ENCODE measurements around the gene ATRX. TPM values are rescaled to one million over a fixed set of nuclear protein-coding genes. Genes with fewer than 3 reads are reported as not detected.
"Not testable (repeated sequence)": the region's sequence is repeated elsewhere in the genome, so short reads cannot be mapped to it uniquely, and the experiment has no call there.

ATRX gene, protein sequence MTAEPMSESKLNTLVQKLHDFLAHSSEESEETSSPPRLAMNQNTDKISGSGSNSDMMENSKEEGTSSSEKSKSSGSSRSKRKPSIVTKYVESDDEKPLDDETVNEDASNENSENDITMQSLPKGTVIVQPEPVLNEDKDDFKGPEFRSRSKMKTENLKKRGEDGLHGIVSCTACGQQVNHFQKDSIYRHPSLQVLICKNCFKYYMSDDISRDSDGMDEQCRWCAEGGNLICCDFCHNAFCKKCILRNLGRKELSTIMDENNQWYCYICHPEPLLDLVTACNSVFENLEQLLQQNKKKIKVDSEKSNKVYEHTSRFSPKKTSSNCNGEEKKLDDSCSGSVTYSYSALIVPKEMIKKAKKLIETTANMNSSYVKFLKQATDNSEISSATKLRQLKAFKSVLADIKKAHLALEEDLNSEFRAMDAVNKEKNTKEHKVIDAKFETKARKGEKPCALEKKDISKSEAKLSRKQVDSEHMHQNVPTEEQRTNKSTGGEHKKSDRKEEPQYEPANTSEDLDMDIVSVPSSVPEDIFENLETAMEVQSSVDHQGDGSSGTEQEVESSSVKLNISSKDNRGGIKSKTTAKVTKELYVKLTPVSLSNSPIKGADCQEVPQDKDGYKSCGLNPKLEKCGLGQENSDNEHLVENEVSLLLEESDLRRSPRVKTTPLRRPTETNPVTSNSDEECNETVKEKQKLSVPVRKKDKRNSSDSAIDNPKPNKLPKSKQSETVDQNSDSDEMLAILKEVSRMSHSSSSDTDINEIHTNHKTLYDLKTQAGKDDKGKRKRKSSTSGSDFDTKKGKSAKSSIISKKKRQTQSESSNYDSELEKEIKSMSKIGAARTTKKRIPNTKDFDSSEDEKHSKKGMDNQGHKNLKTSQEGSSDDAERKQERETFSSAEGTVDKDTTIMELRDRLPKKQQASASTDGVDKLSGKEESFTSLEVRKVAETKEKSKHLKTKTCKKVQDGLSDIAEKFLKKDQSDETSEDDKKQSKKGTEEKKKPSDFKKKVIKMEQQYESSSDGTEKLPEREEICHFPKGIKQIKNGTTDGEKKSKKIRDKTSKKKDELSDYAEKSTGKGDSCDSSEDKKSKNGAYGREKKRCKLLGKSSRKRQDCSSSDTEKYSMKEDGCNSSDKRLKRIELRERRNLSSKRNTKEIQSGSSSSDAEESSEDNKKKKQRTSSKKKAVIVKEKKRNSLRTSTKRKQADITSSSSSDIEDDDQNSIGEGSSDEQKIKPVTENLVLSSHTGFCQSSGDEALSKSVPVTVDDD (N-terminal part only)
- polyA plus RNA-seq (2011; rRNA removed) (20.6 and 37.2 TPM in 2 replicates), polyA minus RNA-seq (2011; rRNA and poly(A)+ RNA removed) (36.9 and 40.0 TPM in 2 replicates)

DNA sequence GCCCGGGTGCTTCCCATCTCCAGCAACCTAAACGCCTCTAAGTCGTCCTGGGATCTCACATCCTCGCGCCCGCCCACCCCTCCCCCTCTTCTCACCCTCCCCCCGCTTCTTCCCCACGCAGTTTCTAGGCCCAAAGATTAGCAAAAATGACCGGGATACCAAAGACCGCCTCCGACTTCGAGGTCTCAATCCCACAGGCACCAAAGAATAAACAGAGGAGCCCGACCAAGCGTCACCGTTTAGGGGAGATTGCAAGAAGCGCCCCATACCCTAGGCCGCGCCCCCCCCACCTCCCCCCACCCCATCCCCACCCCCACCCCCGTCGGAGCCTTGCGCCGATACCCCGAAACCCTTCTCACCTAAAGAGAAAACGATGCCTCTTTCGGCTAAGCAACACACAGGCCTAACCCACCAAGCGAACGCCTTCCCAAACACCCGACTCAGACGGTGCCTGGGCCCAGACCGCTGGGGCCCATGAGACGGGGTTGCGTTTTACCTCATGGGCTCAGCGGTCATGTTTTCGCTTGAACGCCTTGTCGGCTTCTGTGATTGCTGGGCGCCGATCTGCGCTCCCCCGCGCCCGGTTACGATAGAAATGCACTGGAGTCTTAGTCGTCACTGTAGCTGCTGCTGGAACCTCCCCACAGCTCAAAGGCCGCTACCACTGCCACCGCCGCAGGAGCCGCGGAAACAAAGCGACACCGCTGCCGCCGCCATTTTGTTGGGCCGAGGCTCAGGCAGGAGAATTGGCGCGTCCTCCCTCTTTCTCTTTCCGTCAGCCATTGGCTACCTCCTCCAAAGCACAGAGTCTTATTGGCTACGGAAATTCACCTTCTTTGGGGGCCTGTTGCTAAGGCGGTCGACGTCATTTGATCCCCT lies at the start of gene ATRX:
TSS of gene ATRX (minus strand) at position 731 of the 879 bp plus-strand sequence. CDS start at position 516, 215 bp downstream.
- DNase-seq (ENCODE audit: low read depth): peak; percentile 20
- TF ChIP-seq, protein P1, sequence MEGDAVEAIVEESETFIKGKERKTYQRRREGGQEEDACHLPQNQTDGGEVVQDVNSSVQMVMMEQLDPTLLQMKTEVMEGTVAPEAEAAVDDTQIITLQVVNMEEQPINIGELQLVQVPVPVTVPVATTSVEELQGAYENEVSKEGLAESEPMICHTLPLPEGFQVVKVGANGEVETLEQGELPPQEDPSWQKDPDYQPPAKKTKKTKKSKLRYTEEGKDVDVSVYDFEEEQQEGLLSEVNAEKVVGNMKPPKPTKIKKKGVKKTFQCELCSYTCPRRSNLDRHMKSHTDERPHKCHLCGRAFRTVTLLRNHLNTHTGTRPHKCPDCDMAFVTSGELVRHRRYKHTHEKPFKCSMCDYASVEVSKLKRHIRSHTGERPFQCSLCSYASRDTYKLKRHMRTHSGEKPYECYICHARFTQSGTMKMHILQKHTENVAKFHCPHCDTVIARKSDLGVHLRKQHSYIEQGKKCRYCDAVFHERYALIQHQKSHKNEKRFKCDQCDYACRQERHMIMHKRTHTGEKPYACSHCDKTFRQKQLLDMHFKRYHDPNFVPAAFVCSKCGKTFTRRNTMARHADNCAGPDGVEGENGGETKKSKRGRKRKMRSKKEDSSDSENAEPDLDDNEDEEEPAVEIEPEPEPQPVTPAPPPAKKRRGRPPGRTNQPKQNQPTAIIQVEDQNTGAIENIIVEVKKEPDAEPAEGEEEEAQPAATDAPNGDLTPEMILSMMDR (IDR thresholded peaks at IDR 0.05; ENCODE audit: insufficient read depth, low read depth, low read length): no peak
- Histone ChIP-seq H3K36me3 (ENCODE audit: control insufficient read depth, insufficient read depth, low read length) (no peaks in the 10 kb centered on the region; the same call in 1 of the 2 replicates), H3K27me3 (ENCODE audit: control insufficient read depth, insufficient read depth, low read length) (no peaks in the 10 kb centered on the region), H3K4me3 (ENCODE audit: low read depth, low read length) (peak within 1 kb of the TSS; percentile 71)
- CTCF ChIA-PET: interaction anchor here (1.1 kb wide), 1 partner anchor 11 kb away, joined by 3 read pairs; no protein-coding TSS in a partner anchor
- POLR2A ChIA-PET: interaction anchor here (0.6 kb wide), 1 partner anchor 30 kb away, joined by 5 read pairs; no protein-coding TSS in a partner anchor

DNA sequence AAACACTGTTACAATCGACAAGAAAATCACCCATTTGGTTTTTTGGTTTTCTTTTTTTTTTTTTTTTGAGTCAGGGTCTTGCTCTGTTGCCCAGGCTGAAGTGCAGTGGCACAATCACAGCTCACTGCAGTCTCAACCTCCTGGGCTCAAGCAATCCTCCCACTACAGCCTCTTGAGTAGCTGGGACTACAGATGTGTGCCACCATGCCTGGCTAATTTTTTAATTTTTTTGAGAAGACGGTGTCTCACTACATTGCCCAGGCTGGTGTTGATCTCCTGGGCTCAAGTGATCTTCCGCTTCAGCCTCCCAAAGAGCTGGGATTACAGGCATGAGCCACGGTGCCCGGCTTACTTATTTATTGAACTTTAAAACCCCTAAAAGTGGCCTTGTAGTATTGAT lies 45.5 kb upstream of the ATRX start:
- POLR2A ChIA-PET; DNase-seq (ENCODE audit: low read depth); CTCF ChIA-PET; H3K36me3 ChIP-seq (ENCODE audit: control insufficient read depth, insufficient read depth, low read length); H3K4me3 ChIP-seq (ENCODE audit: low read depth, low read length); H3K27me3 ChIP-seq (ENCODE audit: control insufficient read depth, insufficient read depth, low read length): not testable (repeated sequence)

DNA sequence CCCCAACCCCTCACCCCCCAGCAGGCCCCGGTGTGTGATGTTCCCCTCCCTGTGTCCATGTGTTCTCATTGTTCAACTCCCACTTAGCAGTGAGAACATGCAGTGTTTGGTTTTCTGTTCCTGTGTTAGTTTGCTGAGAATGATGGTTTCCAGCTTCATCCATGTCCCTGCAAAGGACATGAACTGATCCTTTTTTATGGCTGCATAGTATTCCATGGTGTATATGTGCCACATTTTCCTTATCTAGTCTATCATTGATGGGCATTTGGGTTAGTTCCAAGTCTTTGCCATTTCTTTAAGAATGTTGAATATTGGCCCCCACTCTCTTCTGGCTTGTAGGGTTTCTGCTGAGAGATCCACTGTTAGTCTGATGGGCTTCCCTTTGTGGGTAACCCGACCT lies 36.0 kb upstream of the ATRX start:
- POLR2A ChIA-PET, CTCF ChIA-PET: not testable (repeated sequence)

DNA sequence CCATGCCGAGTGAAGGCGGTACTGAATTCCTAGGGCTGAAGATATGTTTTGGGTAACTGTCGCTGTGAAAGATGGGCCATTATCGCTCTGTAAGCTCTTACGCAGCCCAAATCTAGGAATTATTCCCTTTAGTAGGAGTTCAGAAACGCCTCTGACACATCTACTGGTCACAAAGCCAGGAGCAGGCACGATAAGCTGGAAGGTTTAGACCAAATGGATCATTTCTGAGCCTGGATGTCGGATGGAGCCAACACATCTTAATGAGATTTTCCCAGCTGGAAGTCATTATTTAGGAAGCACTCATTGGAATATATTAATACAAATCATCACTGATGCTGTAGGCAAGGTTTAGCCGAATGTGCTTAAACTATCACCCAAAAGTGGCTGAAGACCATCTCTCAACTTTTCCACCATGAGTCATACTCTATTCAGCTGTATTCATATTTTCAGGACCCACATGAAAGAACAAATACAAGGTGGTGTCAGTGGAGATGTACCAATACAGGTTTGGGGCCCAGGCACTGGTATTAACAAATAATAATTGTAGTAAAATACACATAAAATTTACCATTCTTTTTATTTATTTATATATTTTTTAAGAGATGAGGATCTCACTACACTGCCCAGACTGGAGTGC lies 34.2 kb upstream of the ATRX start:
- no peaks in the 10 kb centered on the region for H3K36me3 ChIP-seq (ENCODE audit: control insufficient read depth, insufficient read depth, low read length)
- TF ChIP-seq, protein P1 (IDR thresholded peaks at IDR 0.05; ENCODE audit: insufficient read depth, low read depth, low read length): no peak
- H3K4me3 ChIP-seq (ENCODE audit: low read depth, low read length): no peak overlapping the region
- DNase-seq (ENCODE audit: low read depth): no peak
- CTCF ChIA-PET: no interaction called here
- no peaks in the 10 kb centered on the region for H3K27me3 ChIP-seq (ENCODE audit: control insufficient read depth, insufficient read depth, low read length)
- POLR2A ChIA-PET: no interaction called here

More for the DNA sequence above, 36.0 kb upstream of the ATRX start:
- DNase-seq (ENCODE audit: low read depth); H3K27me3 ChIP-seq (ENCODE audit: control insufficient read depth, insufficient read depth, low read length); H3K4me3 ChIP-seq (ENCODE audit: low read depth, low read length); H3K36me3 ChIP-seq (ENCODE audit: control insufficient read depth, insufficient read depth, low read length): not testable (repeated sequence)

DNA sequence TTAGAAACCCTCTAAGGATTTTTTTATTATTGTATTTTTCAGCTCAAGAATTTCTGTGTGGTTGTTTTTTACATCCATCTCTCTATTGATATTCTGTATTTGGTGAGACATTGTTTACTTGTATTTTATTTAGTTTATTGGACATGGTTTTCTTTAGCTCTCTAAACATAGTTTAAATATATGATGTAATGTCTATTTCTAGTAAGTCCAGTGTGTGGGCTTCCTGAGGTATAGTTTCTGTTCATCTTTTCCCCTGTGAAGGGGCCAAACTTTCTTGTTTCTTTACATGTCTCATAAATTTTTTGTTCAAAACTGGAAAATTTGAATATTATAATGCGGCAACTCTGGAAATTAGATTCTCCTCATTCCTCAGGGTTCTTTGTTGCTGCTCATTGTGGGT lies 28.2 kb upstream of the ATRX start:
- DNase-seq (ENCODE audit: low read depth): no peak
- H3K4me3 ChIP-seq (ENCODE audit: low read depth, low read length): no peak overlapping the region
- ChIA-PET POLR2A (no interaction called here), CTCF (no interaction called here)
- TF ChIP-seq, protein P1 (IDR thresholded peaks at IDR 0.05; ENCODE audit: insufficient read depth, low read depth, low read length): no peak
- no peaks in the 10 kb centered on the region for H3K36me3 ChIP-seq (ENCODE audit: control insufficient read depth, insufficient read depth, low read length)
- no peaks in the 10 kb centered on the region for H3K27me3 ChIP-seq (ENCODE audit: control insufficient read depth, insufficient read depth, low read length)

Measured in BJ (cell line).